Measurements from ENCODE around the gene GGNBP2.

The GGNBP2 gene

DNA sequence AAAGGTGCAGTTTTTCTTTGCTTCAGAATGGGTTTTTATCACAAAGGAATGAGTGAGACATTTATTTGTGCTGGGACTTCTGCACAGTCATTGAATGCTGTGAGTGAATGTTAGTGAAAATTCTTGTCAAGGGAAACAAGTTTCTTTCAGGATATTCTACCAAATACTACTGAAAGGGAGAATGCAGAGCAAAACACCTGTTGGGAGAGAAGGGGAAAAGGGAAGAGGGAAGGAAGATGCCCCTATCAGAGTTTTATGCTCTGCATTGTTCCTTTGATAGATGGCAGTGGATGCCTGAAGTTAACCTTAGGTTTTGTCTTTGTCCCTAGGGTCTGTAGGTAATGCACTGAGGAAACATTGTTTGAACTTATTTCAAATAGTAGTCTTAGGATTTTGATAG is 3.1 kb downstream of the GGNBP2 start:
- H3K4me3 ChIP-seq (ENCODE audit: low read depth, low read length) = no peak overlapping the region

DNA sequence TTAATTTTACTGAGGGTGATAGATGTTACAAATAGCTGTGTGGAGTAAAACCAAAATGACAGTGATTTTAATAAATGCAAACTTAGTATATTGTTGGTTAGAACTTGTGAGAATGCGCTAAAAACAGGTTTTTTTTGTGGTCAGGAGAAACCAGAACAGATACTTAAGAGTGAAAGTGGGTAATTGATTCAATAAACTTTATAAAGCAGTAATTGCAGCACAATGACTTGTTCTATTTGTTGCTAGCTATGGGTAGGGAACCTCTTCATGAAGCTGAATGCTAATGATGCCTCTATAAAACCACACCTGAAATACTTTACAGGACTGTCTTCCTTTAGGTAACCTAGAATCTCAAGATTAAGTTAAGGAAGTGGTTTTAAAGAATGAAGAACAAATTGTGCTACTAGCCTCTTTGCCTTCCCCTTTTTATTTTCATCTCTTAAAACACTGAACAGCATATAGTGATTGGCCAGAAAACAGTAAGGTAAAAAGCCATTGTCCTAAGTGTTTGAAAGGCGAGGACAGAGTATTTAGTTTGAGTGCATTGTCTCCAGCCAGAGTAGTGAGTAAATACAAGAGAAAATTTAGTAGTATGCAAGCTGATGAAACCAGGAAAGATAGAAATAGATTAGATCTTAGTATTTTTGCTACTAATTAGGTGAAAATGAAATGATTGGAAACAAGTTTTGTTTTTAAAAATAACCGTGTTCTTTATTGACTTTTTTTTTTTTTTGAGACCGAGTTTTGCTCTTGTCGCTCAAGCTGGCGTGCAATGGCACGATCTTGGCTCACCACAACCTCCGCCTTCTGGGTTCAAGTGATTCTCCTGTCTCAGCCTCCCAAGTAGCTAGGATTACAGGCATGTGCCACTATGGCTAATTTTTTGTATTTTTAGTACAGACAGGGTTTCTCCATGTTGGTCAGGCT is 6.0 kb downstream of the GGNBP2 start:
- H3K4me3 ChIP-seq (ENCODE audit: low read depth, low read length) = no peak overlapping the region

DNA sequence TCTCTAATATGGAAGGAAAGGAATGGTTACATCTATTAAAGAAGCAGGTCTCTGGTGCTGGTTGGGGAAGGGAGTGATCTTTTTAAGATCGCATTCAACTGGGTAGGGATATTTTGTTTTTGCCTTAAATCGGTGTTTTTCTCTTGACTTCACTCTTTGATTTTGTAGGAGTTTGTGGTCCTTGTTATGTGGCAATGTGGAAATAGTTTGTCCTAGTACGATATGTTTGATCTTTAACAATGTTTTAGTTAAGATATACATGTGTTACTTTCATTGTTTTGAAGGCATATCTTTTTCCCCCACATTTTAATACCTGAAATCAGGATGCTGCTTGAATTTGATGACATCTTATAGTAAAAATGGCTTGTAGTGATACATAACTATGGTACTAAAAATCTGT is 8.7 kb downstream of the GGNBP2 start:
- H3K4me3 ChIP-seq (ENCODE audit: low read depth, low read length) = no peak overlapping the region

DNA sequence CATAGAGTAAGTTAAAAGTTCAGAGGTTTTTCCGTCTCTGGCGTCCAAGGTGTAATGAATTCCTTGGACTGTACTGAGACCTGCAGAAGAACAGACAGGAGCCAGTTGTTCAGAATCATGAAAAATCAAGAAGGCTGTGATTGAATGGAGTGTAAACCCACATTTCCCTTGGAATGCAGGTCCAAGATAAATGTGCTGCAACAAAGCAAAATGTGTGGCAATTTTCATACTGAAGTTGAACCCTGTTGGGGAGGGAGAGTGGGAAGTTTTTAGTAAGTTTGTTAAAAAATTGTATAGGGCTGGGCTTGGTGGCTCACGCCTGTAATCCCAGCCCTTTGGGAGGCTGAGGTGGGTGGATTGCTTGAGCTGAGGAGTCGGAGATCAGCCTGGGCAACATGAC is 21.4 kb downstream of the GGNBP2 start:
- no peak overlapping the region for H3K4me3 ChIP-seq (ENCODE audit: low read depth, low read length)

DNA sequence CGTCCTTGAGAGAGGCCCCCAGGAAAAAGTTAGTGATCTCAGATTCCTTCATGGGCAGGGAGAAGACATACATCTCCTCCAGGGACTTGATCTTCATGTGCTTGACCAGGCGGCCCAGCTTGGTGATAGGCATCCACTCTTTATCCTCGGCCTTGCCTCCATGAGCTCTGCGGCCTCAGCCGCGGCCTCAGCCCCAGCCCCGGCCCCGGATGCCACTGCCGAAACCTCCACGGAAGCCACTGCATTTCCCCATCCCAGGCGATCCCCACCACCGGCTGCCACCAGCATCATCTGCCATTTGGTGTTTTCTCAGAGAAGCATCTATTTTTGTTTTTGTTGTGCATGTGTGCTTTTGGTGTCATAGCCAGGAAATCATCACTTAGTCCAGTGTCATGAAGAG is 30.3 kb downstream of the GGNBP2 start:
- no peak overlapping the region for H3K4me3 ChIP-seq (ENCODE audit: low read depth, low read length)

DNA sequence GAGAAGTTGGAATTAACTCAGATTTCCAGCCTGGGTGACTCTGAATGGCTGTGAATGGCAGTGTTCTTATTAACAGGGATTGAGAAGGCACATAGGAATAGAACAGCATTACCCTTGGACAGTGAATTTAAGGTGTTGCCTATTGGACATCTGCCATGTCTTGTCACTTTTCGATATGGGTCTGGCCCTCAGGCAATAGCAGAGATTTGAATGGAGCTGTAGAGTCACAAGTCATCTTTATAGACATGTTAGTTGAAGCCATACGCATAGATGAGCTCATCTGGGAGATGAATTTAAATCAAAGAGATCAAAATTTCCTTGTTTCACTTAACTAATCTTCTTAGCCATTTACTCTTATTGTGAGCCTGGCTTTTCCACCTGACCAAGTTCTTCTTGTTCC is 32.1 kb downstream of the GGNBP2 start:
- H3K4me3 ChIP-seq (ENCODE audit: low read depth, low read length) = no peak overlapping the region

DNA sequence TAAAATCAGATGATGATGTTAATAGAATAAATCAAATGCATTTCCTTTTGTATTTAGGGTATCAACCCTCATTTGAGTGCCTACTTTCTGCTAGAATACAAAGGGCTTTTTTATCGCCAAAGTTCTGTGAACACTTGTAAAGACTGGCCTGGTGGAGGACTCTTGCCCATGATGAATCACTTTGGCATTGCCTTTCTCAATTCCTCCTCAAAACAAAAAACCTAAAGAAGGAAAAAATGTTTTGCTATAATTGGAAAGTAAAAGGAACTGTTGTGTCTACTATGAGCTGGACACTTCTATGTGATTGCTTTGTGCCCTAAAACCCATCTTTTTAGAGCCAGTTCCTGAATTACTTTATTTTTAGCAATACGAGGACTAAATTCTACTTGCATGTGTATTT is 34.0 kb downstream of the GGNBP2 start:
- no peak overlapping the region for H3K4me3 ChIP-seq (ENCODE audit: low read depth, low read length)

DNA sequence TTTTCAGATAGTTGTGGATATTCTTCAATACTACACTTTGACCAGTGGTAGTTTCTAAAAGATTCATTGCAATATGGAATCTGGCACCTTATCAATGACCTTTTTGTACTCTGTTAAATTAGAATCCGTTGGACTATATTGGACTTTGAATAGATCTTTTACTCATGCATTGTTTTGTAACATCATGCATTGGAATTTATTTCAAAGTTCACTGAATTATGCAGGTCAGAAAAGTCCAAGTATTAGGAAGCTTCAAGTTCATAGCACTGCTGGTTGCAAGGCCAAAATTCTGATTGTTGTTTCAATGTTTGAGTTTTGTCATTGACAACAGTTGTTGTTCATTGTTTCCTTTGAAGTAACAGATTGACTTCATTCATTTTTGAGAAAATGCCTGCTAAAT is 39.1 kb downstream of the GGNBP2 start:
- H3K4me3 ChIP-seq (ENCODE audit: low read depth, low read length) = no peak overlapping the region

DNA sequence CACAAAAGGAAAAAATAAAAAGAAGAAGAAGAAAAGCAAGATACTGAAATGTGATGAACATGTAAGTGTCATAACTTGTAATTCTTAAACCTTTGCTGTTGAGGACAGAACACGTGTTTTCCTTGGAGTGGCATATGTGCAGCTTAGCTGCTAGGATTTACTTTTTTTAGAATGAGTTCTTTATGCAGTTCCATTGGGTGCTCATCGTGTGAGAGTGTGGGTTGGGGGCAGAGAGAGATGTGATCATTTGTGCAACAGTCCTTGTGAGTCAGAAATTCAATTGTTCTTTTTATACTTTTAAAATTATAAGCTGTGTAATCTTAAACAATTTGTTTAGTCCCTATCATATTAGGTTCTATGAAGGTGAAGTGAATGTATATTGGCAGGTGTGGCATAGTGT is 41.4 kb downstream of the GGNBP2 start:
- H3K4me3 ChIP-seq (ENCODE audit: low read depth, low read length) = no peak overlapping the region

DNA sequence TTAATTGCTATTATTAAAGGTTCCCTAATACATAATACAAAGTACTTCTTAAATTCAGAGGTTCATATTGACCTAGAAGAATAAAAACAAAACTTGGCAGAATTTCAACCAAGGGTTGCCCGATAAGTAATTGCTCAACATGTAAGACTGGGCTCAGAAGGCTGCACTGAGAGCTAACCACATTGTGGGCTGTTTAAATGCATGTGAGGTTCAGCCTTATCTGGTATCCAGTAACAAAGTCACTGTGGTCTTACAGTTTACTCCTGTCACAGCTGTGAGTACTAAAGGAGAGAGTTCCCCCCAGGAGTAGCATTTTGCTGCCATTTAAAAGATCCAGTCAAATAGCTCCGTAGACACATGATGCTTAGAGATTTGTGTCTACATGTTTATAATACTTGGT is 45.4 kb downstream of the GGNBP2 start:
- no peak overlapping the region for H3K4me3 ChIP-seq (ENCODE audit: low read depth, low read length)

DNA sequence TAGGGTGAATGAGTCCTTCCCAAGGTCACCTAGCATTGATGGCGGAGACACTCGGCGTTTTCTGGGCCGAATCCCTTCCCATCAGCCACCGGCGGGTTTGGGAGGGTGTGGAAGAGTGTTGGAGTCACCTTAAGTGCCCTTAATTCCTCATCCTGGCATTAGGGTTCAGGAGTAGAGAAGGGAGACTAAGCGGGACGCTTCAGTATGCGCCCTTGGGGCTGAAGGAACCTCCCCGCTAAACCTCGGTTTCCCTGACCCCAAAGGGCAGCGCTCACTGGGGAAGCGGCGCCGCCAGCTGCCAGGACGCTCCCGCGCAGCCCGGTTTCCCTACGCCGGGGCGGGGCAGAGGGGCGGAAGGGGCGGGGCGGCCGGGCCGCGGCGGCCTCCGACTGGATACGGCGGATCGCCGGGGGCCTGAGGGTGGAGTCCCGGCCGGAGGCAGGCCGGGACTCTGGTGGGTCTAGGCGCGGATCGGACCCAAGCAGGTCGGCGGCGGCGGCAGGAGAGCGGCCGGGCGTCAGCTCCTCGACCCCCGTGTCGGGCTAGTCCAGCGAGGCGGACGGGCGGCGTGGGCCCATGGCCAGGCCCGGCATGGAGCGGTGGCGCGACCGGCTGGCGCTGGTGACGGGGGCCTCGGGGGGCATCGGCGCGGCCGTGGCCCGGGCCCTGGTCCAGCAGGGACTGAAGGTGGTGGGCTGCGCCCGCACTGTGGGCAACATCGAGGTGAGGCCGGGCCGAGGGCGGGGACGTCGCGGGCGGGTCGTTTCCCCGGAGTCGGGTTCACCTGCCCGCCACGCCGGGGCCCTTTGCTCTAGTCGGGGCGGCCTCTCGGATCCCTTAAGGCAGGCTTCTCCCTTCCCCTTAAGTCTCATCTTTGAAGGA is 47.0 kb downstream of the GGNBP2 start, which contains the start of gene DHRS11:
Gene DHRS11 (plus strand): TSS at position 446 of the 882 bp plus-strand sequence. CDS start 131 bp downstream, at position 577.
- H3K4me3 ChIP-seq (ENCODE audit: low read depth, low read length) = peak within 1 kb of the TSS; percentile 70

DNA sequence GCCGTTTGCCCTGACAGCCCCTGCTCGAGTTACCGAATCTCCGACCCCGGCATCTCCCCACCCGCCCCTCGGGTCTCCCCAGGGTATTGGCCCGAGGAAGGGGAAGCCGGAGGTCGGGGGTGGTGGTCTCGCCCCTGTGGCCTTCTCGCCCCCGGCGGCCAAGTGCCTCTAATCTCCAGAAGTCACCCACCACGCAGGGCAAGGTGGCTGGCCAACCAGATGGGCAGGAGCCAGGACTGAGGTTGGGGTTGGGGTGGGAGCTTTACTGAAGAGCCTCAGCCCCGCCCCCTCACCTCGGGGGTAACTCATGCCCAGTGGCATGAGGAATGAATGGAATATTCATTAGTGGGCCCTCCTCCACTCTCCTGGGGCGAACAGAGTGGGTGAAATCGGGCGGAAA is 47.6 kb downstream of the GGNBP2 start:
- H3K4me3 ChIP-seq (ENCODE audit: low read depth, low read length) = peak overlapping the region; percentile 70

DNA sequence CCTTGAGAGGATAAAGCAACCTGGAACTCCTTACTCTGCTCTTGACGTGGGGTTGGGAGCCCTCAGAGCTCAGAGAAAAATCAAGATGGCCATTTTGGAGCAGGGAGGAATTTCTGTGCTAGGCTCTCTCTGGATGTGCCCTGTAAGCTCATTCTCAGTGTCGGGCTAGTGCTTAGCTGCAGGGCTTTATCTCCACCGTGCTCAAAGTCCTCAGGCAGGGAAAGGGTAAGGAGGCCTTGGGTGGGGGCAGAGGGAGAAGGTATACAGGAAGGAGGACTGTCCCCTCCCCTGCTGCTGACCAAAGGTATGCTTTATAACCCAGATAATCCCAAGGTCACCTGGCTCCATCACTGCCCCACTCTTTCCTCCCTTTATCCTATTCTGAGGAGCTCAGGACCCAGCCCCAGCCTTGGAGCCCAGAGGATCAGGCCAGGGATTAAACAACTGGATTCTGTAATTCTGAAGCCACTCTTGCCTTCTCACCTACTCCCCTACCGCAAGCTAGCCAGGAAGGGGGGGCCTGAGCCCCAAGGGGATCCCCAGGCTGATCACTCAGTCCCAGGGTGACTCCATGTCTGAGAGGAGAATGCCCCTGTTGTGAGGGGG is 48.1 kb downstream of the GGNBP2 start:
- H3K4me3 ChIP-seq (ENCODE audit: low read depth, low read length) = peak overlapping the region; percentile 70

DNA sequence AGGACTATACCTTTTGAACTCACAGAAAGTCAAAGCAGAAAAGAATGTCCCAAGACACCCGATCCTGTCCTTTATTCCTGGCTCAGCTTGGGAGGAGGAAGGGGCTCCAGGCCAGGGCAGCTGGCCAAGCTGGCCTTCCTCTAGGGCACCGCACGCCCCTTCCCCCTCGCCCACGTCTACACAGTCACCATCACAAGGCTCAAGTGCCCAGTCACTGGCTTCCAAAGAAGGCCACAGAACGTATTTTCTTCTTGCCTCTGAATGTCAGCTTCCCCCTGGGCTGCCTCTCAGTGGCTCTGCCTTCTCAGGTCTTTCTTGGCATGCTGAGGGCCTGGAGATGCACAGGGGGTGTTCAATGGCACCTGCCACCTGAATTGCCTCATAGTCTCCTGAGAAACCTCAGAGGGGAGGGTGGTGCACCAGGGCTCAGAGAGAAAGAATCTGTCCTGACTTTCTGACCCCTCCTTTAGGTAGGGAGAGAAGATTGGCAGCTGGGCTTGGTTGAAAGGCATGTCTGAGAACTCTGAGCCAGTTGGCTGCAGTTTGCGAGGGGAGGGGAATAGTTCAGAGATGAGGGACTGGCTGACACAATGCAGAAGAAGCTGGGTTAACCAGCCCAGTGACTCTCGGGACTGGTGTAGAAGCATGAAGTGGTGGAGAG is 49.1 kb downstream of the GGNBP2 start:
- no peak overlapping the region for H3K4me3 ChIP-seq (ENCODE audit: low read depth, low read length)

DNA sequence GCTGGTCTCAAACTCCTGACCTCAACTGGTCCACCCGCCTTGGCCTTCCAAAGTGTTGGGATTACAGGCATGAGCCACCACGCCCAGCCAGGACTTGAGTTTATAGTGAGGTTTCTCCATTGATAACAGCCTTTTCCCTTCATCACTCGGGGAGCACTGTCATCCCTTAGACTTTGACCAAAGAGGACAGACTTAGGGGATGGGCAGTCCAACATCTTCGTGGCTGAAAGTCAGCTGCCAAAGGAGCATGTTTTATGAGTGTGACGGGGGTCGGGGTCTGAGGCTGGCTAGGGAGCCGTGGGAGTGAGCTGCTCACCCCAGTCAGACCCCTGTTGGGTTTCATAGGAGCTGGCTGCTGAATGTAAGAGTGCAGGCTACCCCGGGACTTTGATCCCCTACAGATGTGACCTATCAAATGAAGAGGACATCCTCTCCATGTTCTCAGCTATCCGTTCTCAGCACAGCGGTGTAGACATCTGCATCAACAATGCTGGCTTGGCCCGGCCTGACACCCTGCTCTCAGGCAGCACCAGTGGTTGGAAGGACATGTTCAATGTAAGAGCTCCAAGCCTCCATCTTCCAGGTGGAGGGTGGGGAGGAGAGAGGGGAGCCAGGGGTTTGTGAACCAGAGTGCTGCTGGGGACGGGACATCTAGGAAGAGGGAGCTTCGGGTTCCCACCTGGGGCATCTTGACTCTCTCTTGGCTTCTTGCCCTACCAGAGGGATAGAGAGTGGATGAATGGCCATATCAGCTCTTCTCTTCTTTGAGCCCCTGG is 50.1 kb downstream of the GGNBP2 start:
- H3K4me3 ChIP-seq (ENCODE audit: low read depth, low read length) = no peak overlapping the region

DNA sequence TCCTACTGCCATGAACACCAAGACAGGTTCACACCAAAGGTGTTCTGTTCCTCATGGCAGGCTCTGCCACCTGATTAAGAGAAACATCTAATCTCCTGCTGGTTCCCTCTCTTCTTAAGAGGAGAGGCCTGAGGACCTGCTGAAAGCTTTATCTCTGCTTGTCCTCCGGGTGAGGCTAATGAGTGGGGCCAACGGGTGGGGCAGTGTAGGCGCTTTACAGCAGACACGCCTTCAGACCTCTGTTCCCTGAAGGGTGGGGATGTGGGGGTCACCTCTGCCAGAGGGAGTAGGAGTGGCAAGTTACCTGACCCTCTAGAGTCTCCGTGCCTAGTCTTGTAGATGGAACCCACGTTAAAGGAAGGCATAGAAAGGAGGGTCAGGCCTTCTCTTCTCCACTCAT is 52.5 kb downstream of the GGNBP2 start:
- no peak overlapping the region for H3K4me3 ChIP-seq (ENCODE audit: low read depth, low read length)

DNA sequence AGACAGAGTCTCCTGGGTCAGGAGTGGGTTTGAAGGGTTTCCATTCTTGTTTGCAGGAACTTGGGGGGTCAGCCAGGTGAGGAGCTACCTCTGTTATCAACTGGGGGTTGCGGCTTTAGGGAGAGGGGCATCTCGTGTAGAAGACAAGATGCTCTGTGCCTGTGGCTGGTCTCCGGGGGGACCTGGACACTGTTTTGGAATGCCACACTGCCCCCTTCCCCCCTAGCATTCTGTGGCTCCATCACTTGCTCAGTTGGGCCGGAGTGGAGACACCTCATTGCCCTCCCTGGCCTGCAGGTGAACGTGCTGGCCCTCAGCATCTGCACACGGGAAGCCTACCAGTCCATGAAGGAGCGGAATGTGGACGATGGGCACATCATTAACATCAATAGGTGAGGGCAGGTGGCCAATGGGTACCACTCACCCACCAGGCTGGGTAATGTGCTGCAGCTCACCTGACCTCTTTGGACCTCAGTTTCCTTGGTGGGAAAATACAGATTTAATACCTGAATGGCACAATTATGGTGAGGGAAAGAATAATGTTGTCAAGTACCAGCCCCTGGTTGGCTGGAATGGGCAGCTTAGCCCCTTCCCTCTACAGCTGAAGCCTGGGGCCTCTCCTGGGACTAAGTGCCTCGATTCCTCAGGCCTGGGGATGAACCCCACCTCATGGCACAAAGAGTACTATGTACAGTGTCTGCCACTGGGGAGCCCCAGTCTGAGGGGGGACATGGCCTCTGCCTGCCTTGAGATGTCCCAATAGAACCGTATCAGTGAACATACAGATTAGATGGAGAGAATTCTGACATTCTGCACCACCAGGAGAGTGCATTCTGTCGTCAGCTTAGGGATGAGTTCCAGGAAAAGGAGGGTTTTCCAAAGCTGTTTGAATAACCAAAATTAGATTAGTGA is 53.4 kb downstream of the GGNBP2 start:
- H3K4me3 ChIP-seq (ENCODE audit: low read depth, low read length) = no peak overlapping the region

DNA sequence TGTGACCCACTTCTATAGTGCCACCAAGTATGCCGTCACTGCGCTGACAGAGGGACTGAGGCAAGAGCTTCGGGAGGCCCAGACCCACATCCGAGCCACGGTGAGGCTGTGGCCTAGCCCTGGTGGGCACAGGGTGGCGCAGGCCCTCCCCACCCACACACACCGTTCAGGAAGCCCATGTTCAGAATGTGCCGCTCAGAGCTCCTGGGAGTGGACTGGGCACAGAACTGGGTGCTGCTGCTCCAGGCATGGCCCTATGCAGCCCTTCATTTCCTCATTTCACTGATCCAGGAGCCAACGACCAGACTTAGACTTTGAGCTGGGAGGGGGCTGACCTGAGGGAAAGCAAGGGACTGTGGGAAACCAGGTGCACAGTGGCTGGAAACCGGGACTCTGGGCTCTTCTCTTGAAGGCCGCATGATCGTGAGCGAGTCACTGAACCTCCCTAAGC is 54.3 kb downstream of the GGNBP2 start:
- no peak overlapping the region for H3K4me3 ChIP-seq (ENCODE audit: low read depth, low read length)

Measured in iPS-11a (cell line).